Superior temporal gyrus (tissue), 1 donor: ENCODE data around the gene GPR17.
A peak's percentile ranks its signal among the peaks of the same experiment; 100 is the strongest.

Experiments used
- DNase-seq: peaks from one replicate; pipeline ENCODE4 v3.0.0-alpha.2; 2016; ENCODE audit errors: extremely low spot score

The GPR17 gene

DNA sequence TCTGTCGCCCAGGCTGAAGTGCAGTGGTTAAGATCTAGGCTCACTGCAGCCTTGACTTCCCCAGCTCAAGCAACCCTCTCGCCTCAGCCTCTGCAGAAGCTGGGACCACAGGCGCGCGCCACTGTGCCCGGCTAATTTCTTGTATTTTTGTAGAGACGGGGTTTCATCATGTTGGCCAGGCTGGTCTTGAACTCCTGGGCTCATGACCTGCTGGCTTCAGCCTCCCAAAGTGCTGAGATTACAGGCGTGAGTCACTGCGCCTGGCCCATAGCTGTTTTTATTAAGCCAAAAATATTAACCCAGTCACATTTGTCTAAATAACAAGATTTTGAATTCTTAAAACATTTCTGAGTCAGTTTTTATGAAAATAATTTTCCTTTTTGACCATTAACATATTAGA is 49.0 kb downstream of the GPR17 start:
- no peak for DNase-seq

DNA sequence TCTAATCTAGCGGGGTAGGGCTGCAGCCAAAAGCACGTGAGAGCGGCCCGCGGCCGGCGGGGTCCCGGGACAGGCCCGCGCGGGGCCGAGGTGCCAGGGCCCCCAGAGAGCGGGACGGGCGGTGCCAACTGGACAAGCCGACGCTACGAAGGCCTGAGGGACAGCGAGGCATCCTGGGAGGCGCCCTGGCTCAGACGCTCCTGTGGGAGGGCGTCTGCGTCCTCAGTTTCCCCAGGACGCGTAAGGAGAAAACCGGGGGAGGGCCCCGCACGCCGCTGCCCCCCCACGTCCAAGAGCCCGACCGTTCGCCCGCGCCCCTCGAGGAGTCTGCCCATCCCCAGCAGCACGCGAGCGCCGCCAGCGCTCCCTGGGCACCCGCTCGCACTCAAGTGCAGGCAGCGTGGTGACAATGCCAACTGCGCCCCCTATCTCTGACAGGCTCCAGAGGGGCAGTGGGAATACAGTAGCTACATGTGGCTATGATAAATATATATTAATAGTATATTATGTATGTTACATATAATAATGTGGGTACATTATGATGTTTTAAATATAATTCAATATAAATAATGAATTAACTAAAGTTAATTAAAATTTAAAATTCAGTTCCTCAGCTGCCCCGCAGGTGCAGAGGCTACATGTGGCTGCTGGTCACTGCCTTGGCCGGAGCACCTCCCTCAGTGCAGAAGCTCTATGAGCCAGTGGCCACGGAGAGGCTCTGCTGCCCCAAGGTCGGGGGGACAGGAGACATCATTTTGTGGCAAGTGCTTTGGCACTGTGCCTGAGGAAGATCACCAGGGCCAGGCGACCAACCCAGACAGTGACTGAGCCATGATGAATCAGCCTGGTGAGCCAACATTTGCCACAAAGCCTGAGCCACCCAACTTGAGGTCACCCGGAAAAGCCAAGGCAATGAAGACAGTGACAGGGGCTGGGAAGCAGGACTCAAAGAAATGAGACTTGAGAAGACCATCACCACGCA is 49.8 kb downstream of the GPR17 start:
- DNase-seq: peak; percentile 73

DNA sequence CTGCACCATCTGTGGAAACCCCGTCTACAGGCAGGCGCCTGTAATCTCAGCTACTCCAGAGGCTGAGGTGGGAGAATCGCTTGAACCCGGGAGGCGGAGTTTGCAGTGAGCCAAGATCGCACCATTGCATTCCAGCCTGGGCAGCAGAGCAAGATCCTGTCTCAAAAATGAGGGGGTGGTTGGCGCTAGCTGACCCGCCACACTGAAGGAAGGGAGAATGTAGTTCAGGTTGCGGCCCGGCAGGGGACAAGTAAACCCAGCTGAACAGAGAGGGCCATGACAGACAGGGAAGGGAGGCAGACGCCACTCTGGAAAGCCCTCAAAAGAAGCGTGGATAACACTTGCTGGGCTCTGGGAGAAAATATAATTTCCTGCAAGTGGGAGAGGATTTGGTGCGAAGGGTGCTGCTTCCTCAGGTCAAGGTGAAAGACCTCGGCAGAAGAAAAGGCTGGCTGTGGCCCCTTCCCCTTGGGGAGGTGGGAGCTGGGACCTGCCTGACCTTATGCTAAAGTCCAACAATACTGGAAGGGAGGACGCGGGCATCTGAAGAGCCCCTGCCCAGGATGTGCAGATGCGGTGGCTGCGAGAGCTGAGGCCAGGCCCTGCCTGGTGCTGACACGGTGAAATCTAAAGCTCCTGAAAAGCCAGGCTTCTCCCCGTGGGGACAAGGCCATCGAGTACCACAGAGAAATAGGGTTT is 51.7 kb downstream of the GPR17 start:
- DNase-seq: no peak

DNA sequence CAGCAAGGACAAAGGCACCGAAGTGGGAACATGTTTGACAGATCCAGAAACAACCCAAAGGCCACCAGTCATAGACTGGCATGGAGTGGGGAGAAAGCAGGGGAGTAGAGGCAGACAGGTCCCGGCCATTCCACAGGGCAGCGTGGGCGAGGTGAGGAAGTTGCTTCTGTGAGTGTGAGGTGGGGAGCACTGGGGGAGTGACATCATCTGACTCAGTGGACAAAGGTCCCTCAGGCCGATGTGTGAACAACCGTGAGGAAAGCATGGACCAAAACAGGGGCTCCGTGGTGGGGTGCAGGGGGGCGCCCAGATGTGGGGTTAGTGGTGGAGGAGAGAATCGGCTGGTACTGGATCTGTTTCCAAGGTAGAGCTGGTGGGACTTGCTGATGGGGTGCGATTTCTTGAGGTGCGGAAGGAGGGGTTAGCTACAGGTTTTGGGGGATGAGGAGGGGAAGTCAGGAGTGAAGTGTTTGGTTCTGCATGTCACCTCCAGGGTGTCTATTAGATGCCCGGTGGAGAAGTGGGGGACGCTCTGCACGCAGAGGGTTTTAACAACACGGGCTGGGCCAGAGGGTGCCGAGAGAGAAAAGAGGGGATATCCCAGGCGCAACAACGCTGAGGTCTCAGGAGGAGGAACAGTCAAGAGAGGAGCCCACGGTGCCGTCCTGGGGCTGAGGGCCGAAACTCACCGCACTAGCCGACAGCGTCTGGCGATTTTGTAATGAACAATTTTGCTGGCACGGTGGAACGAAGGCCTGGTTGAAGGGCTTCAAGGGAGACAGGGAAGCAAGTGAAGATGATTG is 52.8 kb downstream of the GPR17 start:
- no peak for DNase-seq

DNA sequence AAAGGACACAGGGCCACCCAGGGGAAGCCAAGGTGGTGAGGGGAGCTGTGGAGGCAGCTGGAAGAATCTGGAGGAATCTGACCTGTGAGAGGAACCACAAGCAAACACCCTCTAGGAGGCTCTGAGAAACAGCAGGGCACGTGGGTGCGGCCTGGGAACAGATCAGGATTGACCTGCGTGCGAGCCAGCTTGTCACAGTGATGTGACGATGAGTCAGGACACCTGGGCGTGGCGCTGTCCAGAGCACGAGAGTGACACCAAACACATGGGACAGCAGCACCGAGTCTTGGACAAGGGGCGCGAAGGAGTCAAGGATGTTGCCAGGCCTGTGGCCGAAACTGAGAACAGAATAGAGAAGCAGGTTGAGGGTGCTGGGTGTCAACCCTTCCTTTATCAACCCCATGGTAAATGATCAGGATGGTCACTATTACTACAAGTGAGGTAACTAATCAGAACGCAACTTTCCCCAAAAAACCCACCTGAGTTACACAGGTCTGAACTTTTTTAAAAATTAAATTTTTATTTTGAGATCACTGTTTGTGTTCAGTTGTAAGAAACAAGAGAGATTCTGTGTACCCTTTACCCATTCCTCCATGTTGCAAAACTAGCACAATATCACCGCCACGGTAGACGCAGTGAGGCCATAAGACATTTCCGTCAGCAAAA is 54.7 kb downstream of the GPR17 start:
- peak; percentile 25 for DNase-seq

DNA sequence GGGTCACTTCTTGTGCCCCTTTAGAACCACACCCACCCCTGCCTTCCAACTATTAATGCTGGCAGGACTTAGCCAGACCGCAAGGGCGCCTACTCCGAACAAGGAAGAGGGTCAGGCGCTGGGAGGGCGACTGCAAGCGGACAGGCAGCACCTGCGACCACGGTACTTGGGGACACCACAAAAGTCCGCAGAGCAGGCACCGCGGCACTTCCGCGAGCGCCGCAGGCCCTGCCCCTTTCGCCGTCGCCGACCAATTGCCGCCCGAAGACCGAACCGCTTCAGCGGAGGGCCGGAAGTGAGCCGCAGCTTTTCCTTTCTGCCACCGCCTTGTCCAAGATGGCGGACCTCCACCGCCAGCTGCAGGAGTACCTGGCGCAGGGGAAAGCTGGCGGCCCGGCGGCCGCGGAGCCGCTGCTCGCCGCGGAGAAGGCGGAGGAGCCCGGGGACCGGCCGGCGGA is 55.3 kb downstream of the GPR17 start, which contains the start of gene SFT2D3:
SFT2D3 (plus strand) TSS at position 305 of the 458 bp plus-strand sequence; CDS start at position 337, 32 bp downstream.
- DNase-seq: peak; percentile 93

DNA sequence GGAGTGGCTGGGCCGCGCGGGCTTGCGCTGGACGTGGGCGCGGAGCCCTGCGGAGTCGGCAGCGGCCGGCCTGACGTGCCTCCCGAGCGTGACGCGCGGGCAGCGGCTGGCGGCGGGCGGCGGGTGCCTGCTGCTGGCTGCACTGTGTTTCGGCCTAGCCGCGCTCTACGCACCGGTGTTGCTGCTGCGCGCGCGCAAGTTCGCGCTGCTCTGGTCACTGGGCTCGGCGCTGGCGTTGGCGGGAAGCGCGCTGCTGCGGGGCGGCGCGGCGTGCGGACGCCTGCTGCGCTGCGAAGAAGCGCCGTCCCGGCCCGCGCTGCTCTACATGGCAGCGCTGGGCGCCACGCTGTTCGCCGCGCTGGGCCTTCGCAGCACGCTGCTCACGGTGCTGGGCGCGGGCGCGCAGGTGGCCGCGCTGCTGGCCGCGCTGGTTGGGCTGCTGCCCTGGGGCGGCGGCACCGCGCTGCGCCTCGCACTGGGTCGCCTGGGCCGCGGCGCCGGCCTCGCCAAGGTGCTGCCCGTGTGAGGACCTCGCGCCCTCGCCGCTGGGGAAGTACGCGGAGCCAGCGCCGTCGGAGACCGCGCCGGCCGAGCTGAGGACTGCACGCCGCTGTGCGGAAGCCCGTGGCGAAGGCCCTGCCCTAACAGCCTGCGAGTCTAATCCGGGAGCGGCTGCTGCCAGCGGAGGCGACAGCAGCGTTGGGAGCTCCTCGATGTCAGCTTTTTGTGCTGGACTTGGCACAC is 55.9 kb downstream of the GPR17 start:
- peak; percentile 52 for DNase-seq
